GM19397 (cell line): ENCODE results near the gene POLR3G.

Source experiments
- ATAC-seq: cut with Tn5 transposase; IDR thresholded peaks from one replicate; pipeline ENCODE4 v1.9.1; 2021; ENCODE audit warnings: mild to moderate bottlenecking, moderate library complexity; ENCODE audit not compliant: unreplicated experiment

The POLR3G gene

GRCh38 chr5:90549729-90550275 lies 75.1 kb downstream of the POLR3G start:
- ATAC-seq, result no peak

- no peak for ATAC-seq
These were observed 76.3 kb downstream of the POLR3G start for GRCh38 chr5:90550963-90551362.

- no peak for ATAC-seq
These were observed 76.7 kb downstream of the POLR3G start for GRCh38 chr5:90551376-90551775.

- ATAC-seq, result no peak
These were observed 79.0 kb downstream of the POLR3G start for GRCh38 chr5:90553711-90554110.

- ATAC-seq, result no peak
These were observed 79.8 kb downstream of the POLR3G start for GRCh38 chr5:90554358-90555006.

GRCh38 chr5:90555666-90556065 lies 81.0 kb downstream of the POLR3G start:
- no peak for ATAC-seq

- ATAC-seq, result no peak
These were observed 82.7 kb downstream of the POLR3G start for GRCh38 chr5:90557391-90557790.

GRCh38 chr5:90557871-90558270 lies 83.2 kb downstream of the POLR3G start:
- no peak for ATAC-seq

- no peak for ATAC-seq
These were observed 83.9 kb downstream of the POLR3G start, which contains the start of gene ADGRV1 for GRCh38 chr5:90558344-90559192. ADGRV1 (plus strand) TSS chr5:90558797; CDS start chr5:90558896, 99 bp downstream.

- ATAC-seq, result no peak
These were observed 86.1 kb downstream of the POLR3G start for GRCh38 chr5:90560771-90561170.

GRCh38 chr5:90561766-90562165 lies 87.1 kb downstream of the POLR3G start:
- ATAC-seq, result no peak

- ATAC-seq, result no peak
These were observed 87.7 kb downstream of the POLR3G start for GRCh38 chr5:90562341-90562740.

GRCh38 chr5:90563108-90563507 lies 88.4 kb downstream of the POLR3G start:
- no peak for ATAC-seq
